Measurements from ENCODE around the gene PTPRN2.

- TF ChIP-seq, protein P1, sequence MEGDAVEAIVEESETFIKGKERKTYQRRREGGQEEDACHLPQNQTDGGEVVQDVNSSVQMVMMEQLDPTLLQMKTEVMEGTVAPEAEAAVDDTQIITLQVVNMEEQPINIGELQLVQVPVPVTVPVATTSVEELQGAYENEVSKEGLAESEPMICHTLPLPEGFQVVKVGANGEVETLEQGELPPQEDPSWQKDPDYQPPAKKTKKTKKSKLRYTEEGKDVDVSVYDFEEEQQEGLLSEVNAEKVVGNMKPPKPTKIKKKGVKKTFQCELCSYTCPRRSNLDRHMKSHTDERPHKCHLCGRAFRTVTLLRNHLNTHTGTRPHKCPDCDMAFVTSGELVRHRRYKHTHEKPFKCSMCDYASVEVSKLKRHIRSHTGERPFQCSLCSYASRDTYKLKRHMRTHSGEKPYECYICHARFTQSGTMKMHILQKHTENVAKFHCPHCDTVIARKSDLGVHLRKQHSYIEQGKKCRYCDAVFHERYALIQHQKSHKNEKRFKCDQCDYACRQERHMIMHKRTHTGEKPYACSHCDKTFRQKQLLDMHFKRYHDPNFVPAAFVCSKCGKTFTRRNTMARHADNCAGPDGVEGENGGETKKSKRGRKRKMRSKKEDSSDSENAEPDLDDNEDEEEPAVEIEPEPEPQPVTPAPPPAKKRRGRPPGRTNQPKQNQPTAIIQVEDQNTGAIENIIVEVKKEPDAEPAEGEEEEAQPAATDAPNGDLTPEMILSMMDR (conservative IDR thresholded peaks at IDR 0.05), result peak; percentile 45
- TF ChIP-seq EZH2 (IDR thresholded peaks at IDR 0.05; ENCODE audit: low read depth), result no peak
Measured at GRCh38 chr7:158494162-158494586, 93.4 kb downstream of the PTPRN2 start.

All from PC-9 (cell line).